GM12892 (cell line): ENCODE data around the gene EXOC6.

Experiments
- DNase-seq: peaks from one replicate; pipeline ENCODE4 v3.0.0; 2011; ENCODE audit not compliant: insufficient read length
- FAIRE-seq: peaks from 2 replicates; lab custom pipeline; 2011; peaks lifted over from hg19 to GRCh38; lab: Jason Lieb, UNC
- POLR2A ChIP-seq: IDR thresholded peaks from 2 replicates; pipeline ENCODE4 v1.6.1; 2011; ENCODE audit warnings: low read depth, low read length, control low read depth
- POLR2AphosphoS5 ChIP-seq: IDR thresholded peaks from 2 replicates; pipeline ENCODE4 v1.6.1; 2011; ENCODE audit warnings: low read depth, low read length, control low read depth
- TAF1 ChIP-seq: IDR thresholded peaks from 2 replicates; pipeline ENCODE4 v1.6.1; 2011; ENCODE audit warnings: low read depth, mild to moderate bottlenecking, control low read depth, low read length, borderline replicate concordance

EXOC6 gene

GRCh38 chr10:93058139-93058538 is 209.8 kb downstream of the EXOC6 start:
- DNase-seq = no peak
- TF ChIP-seq POLR2AphosphoS5 = no peak
- no peak for TF ChIP-seq TAF1
- TF ChIP-seq POLR2A = no peak
- no peak for FAIRE-seq

- no peak for DNase-seq
- no peak for FAIRE-seq
- TF ChIP-seq POLR2A = no peak
- TF ChIP-seq TAF1 = no peak
- TF ChIP-seq POLR2AphosphoS5 = no peak
These were observed 211.9 kb downstream of the EXOC6 start, which contains the start of gene CYP26C1 for GRCh38 chr10:93059975-93060886. CYP26C1 (plus strand) TSS chr10:93060798; CDS start chr10:93061264, 466 bp downstream.

- no peak for TF ChIP-seq POLR2AphosphoS5
- FAIRE-seq (no peak), DNase-seq (no peak)
These were observed 212.7 kb downstream of the EXOC6 start for GRCh38 chr10:93060887-93061593.

- TF ChIP-seq TAF1 = no peak
- TF ChIP-seq POLR2AphosphoS5 = no peak
- TF ChIP-seq POLR2A = no peak
- FAIRE-seq (no peak), DNase-seq (no peak)
These were observed 213.5 kb downstream of the EXOC6 start for GRCh38 chr10:93061594-93062513.

GRCh38 chr10:93062514-93063143 is 214.3 kb downstream of the EXOC6 start:
- no peak for TF ChIP-seq TAF1
- DNase-seq (no peak), FAIRE-seq (no peak)

- FAIRE-seq = no peak
- no peak for TF ChIP-seq POLR2AphosphoS5
- TF ChIP-seq POLR2A = no peak
- TF ChIP-seq TAF1 = no peak
- DNase-seq = no peak
These were observed 215.0 kb downstream of the EXOC6 start for GRCh38 chr10:93063144-93063976.

GRCh38 chr10:93063977-93064660 is 215.8 kb downstream of the EXOC6 start:
- FAIRE-seq (no peak), DNase-seq (no peak)
- TF ChIP-seq POLR2AphosphoS5 (no peak), TAF1 (no peak)

GRCh38 chr10:93064874-93065660 is 216.7 kb downstream of the EXOC6 start:
- TF ChIP-seq POLR2A (no peak), TAF1 (no peak), POLR2AphosphoS5 (no peak)
- DNase-seq (no peak), FAIRE-seq (no peak)

GRCh38 chr10:93065675-93066543 is 217.6 kb downstream of the EXOC6 start:
- TF ChIP-seq TAF1 = no peak
- no peak for TF ChIP-seq POLR2AphosphoS5
- DNase-seq = no peak
- FAIRE-seq = no peak

GRCh38 chr10:93066544-93066913 is 218.2 kb downstream of the EXOC6 start:
- DNase-seq (no peak), FAIRE-seq (no peak)
- TF ChIP-seq POLR2A = no peak
- TF ChIP-seq POLR2AphosphoS5 = no peak
- TF ChIP-seq TAF1 = no peak
